Renal pelvis (tissue), 4 donors: ENCODE measurements around the gene TRDN. TPM values are rescaled to one million over a fixed set of nuclear protein-coding genes. Genes with fewer than 3 reads are reported as not detected.
"Not testable (repeated sequence)": the region's sequence is repeated elsewhere in the genome, so short reads cannot be mapped to it uniquely, and the experiment has no call there.

Experiments used
- DNase-seq: peaks from one replicate; pipeline ENCODE4 v3.0.0-alpha.2; 2013
- polyA plus RNA-seq, 3 donors: library from polyadenylated mRNA; unstranded; fragments of 120-200 nt; gene quantifications; one replicate each; pipeline ENCODE4 v1.2.1, GENCODE V29; 2013; ENCODE audit not compliant: insufficient read length in 3 of 3

The TRDN gene
- polyA plus RNA-seq, 3 donors: 1.9 to 3.1 (median 2.7) TPM

DNA sequence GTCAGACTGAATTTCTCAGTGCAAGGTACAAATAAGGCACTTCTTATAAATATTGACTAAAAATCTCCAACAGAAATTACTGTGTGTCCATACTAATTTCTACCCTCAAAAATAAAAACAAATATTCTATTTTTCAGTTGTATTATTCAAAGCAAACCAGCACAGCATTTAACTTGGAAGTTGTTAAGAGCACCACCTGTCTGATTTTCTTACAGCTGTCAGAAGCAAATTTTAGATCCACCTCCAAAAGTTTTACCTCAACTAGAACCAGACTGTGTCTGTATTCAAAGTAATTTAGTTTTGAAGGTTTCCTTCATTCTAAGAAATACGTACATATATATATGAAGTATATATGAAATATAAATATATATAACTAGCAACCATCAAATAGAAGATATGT lies 1.2 kb downstream of the TRDN start:
- no peak for DNase-seq

DNA sequence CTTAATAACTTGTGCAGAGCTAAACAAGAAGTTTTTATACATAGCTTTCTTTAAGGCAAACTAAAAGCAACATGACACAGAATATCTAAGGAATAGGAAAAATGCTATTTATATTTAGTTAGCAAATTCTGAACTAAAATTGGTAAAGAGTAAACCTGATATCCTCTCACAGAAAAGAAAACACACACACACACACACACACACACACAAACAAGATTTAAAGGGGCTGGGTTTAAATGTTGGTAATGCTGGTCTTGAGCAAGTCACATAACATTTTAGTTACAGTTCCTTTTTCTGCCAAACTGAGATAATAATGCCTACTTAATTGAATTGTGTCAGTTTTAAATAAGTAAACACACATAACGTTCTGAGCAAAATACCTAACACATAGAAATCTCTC lies 1.6 kb downstream of the TRDN start:
- DNase-seq: no peak

DNA sequence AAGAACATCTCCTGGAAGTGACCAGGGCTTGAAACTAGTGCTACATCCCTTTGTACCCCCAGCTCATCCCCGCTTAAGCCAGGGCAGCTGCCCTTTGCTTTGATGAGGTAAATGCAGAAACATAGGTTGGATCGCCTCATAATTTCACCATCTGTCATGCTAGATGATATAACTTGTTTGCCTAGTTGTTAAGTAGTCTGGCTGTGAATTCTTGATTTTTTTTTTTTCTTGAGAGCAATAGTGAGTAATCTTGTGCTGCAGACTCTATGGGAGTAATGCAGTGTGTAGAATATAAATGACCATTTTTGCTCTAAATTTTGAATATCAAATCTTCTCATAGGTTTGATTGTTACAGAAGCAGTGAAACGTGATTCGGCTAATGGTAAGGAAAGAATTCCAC lies 4.1 kb downstream of the TRDN start:
- no peak for DNase-seq

DNA sequence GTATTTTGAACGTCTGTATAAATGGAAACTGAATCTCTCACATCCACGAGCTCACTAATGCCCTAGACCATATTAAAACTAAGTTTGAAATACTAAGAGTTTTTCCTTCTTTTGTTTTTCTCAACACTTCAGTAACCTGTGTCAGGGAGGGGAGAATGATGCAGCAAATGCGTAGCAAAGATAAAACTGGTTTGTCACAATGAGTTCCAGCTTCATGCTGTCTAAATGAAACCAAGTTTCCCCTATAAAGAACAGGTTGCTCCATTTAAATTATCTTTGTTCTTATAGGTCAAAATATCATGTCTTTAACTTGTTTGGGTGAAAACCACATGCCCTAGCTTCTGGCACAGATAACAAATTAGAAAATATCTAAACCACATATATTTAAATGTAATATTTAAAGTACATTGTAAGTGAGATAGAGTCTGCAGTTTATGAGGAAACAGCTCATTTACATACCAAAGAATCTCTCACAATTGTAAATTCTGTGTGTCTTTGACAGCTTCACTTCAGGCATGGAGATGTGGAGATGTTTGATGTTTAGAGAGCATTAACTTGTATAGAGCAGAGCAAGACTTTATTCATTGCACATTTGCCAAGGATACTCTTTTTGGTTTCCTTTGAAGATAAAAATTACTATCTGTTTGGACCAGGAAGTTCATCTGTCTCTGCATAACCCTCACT lies 7.3 kb downstream of the TRDN start:
- DNase-seq: no peak

DNA sequence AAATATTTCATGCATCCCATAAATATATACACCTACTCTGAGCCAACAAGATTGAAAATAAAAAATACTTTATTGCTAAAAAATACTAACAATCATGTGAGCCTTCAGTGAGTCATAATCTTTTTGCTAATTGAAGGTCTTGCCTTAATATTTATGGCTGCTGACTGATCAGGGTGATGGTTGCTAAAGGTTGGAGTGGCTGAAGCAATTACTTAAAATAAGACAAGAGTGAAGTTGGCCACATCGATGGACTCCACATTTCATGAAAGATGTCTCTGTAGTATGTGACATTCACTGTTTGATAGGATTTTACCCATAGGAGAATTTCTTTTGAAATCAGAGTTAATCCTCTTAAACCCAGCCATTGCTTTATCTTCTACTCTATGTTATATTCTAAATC lies 11.1 kb downstream of the TRDN start:
- DNase-seq: no peak

DNA sequence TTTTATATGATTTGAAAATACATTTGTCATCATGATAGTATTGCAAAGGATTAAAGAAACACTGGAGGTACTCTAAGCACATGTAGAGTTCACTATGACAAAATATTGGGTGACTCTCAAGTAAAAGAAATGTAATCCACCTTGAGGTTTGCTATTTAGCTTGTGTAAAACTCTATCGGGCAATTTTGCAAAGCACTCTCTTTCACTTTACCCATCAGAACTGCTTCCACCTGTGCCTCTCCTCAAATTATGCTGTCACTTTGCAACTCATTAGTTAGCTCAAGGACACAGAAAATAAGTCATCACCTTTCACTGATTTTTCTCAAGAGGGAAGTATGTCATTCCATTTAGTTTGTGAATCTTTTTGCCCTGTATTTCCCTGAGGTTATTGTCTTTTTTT lies 14.0 kb downstream of the TRDN start:
- DNase-seq: no peak

DNA sequence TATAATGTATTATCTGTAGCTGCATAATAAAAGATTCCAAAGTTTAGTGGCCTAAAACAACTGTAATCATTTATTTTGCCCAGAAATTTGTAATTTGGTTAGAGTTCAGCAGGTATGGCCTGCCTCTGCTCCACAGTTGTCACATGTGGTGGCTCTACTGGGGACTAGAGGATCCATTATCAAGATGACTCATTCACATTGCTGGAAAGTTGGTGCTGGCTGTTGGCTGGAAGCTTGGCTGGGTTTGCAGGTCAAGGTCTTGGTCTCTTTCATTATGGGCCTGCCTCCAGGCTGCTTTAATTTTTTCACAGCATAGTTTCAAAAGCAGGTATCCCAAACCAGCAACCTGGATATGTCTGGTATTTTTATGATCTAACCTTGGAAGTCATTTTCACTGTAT lies 17.6 kb downstream of the TRDN start:
- no peak for DNase-seq

DNA sequence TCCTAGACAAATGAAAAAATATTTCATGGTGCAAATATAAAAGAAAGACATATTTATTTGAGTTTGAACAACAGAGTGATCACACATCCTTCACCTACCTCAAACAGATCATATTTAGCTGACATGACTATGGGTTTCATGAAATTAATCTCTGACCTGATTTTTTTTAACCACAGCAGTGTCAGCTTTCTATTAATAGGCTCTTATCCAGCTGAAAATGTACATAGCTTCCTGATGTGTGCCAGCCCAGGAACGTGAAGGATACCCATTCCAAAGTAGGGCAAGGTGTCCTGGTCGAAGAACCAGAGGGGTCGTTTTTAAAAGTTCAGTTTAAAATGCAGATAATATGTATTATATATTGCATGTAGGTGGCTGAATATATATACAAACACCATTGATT lies 19.8 kb downstream of the TRDN start:
- no peak for DNase-seq

DNA sequence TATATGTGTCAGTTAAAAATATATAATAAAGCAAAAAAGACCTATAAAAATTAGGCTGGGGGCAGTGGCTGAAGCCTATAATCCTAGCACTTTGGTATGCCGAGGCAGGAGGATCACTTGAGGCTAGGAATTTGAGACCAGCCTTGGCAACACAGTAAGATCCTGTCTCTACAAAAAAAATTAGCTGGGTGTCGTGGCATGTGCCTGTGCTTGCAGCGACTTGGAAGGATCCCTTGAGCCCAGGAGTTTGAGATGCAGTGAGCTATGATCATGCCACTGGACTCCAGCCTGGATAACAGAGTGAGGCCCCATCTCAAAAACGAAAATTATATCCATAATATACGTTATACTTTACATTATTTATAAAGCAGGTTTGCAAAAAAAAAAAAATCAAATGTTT lies 20.7 kb downstream of the TRDN start:
- no peak for DNase-seq

DNA sequence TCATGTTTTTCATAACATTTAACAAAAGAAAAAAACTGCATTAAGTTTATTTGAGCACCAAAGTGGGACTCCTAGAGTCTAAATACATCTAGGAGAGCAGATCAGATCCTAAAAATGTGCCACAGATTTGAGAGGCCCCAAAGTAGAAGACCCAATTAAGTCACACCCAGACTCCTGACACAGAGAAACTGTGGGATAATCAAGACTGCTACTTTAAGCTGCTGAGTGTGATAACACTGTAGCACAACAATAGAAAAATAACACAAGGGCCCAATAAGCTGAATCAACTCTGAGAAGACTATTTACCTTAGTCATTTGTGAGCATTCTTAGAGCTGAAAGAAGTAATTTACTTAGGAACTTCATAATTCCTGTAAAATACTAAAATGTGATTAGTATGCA lies 26.0 kb downstream of the TRDN start:
- DNase-seq: no peak

DNA sequence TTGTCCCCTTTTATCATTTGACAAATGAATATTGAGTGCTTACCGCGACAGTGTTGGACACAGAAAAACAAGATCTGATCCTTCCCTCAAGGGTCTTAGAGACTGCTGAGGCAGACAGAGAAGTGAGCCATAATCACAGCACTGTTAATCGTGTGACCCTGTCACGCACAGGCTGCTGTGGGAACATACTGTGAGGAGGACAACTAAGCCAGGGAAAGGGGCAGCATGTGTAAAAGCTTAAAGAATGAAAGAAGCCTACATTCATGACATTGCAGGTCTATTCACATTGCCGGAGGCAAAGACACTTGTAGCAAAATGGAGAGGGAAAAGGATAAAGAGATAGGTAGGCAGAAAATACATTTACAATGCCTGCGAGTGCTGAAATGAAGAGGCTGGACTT lies 32.7 kb downstream of the TRDN start:
- no peak for DNase-seq

DNA sequence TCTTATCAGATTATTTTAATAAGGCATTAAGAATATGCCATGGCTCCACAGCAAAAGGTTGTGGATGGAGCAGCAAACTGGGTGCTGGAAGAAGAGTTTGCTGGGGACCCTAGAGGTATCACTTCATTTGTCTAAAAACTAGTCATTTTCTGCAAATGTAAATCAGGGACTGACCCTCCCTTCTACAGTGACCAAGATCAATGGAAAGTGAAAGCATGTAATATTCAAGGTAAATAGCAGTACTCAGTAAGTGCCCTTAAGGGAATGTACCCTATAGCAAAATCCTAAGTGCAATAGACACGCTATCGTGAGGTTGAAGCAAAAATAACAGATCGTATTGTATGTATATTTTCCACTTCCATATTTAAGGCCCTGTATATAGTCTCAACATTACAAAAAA lies 38.7 kb downstream of the TRDN start:
- no peak for DNase-seq

DNA sequence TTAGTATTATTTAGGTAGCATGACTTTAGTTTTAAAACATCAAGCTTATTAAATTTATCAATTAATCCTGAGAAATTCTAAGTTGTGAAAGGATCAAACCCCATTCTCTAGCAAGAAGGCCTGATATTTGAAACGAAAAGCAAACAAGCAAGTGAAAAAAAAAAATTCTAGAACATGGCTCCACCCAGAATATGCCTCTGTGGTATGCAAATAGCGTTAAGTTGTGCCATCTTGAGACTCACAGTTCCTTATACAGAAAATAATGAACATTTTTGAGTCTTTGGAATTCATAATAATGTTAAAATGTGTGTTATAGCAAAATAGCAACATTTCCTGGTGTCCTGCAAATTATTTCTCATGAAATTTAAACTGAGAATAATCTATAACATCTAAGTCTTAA lies 42.0 kb downstream of the TRDN start:
- no peak for DNase-seq

DNA sequence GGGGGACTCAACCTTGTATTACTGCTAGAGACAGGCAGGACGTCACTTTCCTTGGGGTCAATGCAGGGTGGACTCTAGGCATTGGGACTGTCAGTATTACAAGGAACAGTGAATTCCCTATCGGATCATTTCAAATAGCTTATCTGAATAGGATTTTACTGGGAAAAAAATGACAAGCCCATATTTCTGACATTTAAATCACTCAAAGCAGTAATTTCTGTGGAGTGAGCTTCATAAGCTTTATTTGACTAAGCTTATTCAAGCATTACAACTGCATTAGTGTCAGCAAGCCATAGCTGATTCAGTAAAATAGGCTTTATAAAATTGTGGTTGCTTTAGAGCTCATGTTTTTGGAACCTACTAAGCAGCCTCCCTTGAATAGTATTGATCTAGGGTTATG lies 44.3 kb downstream of the TRDN start:
- DNase-seq: no peak

DNA sequence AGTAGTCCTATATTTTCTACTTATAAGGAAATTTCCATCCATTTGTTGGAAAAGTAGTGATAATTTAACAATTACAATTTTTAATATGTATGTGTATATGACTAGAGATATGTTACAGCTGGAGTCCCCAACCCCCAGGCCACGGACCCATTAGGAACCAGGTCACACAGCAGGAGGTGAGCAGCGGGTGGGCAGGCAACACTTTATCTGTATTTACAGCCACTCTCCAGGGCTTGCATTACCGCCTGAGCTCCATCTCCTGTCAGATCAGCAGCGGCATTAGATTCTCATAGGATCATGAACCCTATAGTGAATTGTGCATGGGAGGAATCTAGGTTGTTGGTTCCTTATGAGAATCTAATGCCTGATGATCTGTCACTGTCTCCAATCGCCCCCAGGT lies 46.8 kb downstream of the TRDN start:
- DNase-seq: no peak

DNA sequence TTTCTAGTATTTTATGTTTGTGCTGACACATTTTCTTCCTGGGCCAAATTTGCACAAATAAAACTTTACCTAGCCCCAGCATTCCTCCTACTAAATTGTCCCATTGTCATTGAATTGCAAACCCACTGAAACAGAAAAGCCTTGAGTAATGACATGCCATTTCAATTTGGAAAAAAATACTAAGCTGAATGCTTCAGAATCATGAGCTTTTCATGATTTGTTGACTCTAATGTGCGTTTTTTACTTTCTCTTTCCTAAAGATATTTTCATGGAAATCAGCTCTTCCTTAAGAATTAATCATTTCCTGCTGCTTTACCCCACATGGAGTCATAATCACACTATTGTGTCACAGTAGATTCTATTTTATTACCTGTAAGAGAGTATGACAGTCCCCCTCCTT lies 47.4 kb downstream of the TRDN start:
- no peak for DNase-seq

DNA sequence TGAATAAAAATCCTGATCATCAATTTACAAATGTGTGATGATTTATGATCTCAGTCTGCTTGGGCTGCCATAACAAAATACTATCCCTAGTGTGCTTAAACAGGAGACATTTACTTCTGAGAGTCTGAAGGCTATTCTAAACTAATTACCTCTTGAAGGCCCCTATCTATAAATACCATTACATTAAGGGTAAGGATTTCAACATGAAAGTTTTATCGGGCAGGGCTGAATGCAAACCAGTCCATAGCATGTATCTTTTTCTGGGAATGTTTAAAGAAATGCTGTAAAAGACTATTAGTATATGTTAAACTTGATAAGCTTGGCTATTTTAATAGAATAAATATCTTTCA lies 48.2 kb downstream of the TRDN start:
- no peak for DNase-seq

DNA sequence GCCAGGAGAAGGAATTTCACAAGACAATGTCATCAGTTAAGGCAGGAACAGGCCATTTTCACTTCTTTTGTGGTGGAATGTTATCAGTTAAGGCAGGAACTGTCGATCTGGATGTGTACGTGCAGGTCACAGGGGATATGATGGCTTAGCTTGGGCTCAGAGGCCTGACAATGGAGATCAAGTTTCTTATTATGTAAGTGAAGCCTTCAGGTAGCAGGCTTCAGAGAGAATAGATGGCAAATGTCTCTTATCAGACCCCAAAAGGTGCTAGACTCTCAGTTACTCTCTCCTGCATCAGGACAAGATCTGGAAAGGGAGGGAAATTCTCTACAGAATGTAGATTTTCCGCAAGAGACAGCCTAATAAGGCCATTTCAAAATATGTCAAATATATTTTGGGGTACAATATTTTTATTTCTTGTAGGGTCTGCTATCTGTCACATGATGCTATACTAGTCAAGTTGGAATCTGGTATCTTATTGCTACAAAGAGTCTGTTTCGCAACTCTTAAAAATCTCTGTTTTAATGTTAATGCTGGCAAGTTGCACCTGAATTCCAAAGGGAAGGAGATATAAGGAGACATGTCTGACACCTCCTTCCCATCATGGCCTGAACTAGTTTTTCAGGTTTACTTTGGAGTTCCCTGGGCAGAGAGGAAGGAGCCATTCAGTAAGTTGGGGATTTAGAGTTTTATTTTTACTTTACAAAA lies 48.8 kb downstream of the TRDN start:
- no peak for DNase-seq

DNA sequence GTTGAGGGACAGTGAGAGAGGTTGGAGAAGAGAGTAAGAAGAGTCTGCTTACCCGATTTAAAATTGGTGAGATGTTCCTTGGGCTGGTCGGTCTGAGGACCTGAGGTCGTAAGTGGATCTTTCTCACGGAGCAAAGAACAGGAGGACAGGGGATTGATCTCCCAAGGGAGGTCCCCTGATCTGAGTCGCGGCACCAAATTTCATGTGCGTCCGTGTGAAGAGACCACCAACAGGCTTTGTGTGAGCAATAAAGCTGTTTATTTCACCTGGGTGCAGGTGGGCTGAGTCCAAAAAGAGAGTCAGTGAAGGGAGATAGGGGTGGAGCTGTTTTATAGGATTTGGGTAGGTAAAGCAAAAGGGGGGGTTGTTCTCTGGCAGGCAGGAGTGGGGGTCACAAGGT lies 49.3 kb downstream of the TRDN start:
- DNase-seq: not testable (repeated sequence)

DNA sequence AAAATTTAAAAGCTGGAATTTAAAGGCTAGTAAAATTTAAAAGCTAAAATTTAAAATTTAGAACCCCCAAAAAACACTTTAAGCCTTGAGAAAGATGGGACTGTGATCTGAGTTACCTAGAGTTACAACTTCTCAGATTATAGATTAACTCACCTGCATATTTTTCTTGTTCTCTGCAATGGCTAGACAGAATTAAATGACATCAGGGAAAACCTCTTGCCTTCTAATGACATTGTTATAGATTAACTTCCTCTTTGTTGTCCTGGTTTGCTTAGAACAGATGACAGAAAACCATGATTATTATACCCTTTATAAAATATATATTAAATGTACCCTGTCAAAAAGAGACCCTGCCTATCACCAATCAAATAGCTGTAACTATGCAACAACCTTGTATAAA lies 56.4 kb downstream of the TRDN start:
- DNase-seq: peak; percentile 9

DNA sequence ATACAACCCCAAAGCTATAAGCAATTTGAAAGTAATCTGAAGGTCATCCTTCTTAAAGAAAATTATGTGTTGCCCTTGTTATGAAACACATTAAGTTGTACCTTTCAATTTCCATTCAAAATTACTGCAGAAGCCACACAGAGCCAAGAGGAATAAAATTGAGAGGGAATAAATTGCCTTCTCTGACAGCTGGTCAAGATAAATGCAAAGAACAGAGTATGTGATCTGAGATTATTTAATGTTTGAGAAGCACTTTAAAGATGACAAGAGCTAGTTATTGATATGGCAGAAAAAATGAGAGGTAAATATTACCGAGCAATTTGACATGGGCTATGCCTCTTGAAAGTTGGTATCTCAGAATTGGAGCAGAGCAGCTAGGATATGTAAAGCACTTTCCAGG lies 61.6 kb downstream of the TRDN start:
- no peak for DNase-seq

DNA sequence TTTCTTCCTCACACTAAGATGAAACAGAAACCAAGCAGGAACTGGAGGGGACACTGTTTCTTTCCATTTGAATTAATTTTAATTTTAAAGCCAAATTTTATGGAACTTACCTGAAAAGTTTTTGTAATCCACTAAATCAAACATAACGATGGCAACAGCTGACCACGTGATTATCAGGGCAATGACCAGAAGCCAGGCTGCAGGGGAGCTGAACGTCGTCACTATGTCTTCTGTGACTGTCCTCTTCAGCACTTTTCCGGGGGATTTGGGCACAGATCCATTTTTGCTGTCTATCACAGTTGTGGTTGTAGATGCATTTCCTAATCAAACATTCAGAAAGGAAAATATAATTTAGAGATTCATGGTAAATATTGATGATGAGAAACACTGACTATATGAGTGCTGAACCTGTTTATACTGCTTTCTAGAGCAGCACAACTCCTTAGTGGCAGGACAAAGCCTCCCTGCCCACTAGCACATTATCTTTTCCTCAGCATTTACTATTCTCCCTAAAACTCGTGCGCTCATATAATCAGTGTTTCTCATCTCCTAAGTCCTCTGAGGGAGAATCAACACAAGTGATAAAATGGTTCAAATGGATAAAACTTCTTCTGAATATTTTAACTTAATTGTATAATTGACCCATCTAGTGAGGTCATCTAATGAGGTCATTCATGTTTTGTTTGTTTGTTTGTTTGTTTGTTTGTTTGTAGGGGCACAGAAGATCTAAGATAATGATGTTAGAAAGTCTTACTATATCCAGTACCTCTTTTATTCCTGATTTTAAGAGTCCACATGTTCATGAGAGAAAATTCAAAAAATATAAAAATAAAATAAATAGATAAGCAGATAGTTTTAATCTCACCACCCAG lies 65.7 kb downstream of the TRDN start:
- no peak for DNase-seq

DNA sequence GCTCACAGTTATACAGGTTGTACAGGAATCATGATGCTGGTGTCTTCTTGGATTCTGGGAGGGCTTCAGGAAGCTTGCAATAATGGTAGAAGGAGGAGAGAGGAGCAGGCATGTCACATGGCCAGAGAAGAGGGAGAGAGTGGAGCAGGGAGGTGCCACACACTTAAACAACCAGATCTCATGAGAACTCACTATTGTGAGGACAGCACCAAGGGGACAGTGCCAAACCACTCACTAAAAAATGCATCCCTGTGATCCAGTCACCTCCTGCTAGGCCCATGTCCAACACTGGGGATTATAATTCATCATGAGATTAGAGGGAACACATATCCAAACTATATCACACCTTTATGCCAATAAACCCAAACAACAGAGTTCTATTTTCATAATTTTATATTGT lies 67.2 kb downstream of the TRDN start:
- DNase-seq: no peak
